ENCODE results near the gene DCUN1D5.
A peak's percentile ranks its signal among the peaks of the same experiment; 100 is the strongest.

The DCUN1D5 gene

DNA sequence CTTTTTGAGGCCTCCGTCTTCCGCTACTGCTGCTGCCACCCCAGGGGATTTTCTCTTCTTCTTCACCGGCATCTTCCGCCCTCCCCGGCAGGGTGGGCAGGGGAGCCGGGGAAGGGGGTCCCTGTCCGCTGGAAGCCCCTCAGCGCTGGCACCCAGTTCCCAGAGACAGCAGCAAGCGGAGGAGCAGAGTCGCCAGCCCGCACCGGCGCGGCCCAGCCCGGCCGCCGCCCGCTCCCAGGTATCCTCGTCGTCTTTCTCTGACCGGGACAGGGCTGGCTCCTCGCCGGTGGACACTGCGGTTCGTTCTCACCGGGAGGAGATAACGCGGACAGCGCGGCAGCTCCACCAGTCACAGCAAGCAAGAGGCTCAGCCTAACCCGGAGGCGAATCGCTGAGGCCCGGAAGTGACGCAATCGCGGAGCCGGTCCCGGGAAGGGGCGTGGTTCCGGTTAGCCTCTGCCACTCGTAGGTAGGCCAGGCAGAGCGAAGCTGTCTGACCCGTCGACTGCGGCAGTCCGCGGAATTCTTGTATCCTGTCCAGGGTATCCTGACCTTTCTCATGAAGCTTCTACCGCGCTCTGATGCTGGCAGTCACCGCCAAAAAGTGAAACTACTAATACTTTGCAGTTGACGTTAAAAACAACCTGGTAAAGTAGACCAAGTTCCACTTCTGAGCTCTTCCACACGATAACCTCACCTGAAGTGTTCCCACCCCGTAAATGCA, at the start of gene DCUN1D5:
Gene DCUN1D5 (minus strand): TSS at position 360 of the 724 bp plus-strand sequence. CDS start 288 bp downstream, at position 72.
- H3K4me3 ChIP-seq (ENCODE audit: low read depth, low read length): peak within 1 kb of the TSS; percentile 93

DNA sequence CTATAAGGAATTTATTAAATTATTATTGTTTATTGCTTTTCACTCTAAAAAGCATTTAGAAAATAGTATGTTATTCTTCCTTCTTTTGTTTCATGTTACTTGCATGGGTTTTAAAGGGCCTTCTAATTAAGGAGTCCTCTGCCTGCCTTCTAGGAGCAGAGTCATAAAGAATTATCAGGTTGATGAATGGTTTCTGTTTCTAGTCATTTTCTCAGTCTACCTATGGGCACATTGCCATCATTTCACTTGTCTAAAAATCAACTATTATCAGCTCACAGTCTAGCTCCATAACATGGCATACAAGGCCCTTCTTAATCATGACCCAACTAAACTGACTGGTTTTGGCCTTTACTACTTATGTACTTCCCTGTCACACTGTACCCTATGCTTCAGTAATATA, 33.5 kb upstream of the DCUN1D5 start:
- no peak overlapping the region for H3K4me3 ChIP-seq (ENCODE audit: low read depth, low read length)

DNA sequence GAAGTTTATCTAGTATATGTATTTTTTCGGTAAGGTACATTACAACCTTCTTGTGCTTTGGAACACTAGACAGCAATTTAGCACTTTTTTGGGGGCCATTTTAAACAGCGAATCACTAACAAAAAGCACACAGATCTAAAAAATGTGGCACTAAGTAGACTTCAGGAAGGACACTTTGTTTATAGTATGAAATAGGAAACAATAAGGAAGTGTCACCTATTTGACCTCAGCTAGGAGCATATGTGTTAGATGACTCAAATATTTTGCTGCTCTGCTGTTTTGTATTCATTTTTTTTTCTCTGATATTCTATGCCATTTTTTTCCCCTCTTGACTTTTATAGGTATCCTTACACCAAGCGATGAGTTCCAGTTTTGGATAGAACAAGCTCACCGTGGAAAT, 22.9 kb upstream of the DCUN1D5 start:
- H3K4me3 ChIP-seq (ENCODE audit: low read depth, low read length): no peak overlapping the region

DNA sequence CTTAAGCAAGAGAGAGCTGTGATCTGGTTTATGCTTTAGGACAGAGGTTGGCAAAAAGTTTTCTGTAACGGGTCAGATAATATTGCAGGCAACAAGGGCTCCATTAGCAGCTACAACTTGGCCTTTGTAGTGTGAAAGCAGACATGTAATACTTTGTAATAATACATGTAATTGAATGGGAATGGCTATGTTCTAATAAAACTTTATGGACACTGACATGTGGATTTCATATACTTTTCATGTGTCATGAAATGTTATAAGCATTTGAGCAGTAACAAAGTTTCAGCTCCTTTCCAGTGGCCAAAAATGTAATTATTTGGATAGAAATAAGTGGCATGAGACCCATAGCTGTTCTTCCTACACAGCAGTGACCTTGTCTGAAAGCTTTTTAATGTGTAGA, 20.4 kb upstream of the DCUN1D5 start:
- H3K4me3 ChIP-seq (ENCODE audit: low read depth, low read length): no peak overlapping the region

DNA sequence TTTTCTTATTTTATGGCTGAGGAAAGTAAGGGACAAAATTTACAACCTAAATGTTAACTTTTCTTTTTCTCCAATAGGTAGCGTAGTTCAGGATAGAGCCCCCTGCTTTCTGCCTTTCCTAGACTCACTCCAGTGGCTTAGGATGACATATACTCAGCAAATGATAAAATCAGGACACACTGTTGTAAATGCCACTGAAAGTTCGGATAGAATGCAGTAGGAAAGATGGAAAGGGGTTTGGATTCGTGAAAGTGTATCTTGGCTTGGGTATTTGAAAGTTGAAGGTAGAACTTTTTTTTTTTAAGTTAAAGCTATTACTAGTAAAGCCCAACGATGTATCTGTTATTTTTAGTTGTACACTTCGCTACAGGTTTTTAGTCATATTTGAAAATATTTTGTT, 19.4 kb upstream of the DCUN1D5 start:
- H3K4me3 ChIP-seq (ENCODE audit: low read depth, low read length): no peak overlapping the region

- H3K4me3 ChIP-seq (ENCODE audit: low read depth, low read length): peak overlapping the region; percentile 97
These were observed 18.4 kb upstream of the DCUN1D5 start for GRCh38 chr11:103110391-103110790.

DNA sequence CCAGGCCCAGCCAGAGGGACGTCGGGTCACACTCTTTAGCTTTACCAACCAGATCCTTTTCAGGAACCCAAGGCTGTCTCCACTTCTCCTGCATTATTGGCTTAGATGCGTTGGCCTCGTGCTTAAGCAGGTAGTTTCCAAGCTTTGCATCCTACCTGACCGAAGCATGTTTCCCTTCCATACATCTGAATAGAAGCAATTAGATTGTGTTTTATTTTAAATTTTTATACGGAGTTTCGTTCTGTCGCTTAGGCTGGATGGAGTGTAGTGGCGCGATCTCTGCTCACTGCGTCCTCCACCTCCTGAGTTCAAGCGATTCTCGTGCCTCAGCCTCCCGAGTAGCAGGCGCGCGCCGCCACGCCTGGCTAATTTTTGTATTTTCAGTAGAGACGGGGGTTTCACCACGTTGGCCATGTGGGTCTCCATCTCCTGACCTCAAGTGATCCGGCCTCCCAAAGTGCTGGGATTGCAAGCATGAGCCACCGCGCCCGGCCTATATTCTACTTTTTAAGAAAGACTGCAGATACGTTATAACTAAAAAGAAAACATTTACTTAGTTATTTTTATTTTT, 17.9 kb upstream of the DCUN1D5 start:
- peak overlapping the region; percentile 97 for H3K4me3 ChIP-seq (ENCODE audit: low read depth, low read length)

DNA sequence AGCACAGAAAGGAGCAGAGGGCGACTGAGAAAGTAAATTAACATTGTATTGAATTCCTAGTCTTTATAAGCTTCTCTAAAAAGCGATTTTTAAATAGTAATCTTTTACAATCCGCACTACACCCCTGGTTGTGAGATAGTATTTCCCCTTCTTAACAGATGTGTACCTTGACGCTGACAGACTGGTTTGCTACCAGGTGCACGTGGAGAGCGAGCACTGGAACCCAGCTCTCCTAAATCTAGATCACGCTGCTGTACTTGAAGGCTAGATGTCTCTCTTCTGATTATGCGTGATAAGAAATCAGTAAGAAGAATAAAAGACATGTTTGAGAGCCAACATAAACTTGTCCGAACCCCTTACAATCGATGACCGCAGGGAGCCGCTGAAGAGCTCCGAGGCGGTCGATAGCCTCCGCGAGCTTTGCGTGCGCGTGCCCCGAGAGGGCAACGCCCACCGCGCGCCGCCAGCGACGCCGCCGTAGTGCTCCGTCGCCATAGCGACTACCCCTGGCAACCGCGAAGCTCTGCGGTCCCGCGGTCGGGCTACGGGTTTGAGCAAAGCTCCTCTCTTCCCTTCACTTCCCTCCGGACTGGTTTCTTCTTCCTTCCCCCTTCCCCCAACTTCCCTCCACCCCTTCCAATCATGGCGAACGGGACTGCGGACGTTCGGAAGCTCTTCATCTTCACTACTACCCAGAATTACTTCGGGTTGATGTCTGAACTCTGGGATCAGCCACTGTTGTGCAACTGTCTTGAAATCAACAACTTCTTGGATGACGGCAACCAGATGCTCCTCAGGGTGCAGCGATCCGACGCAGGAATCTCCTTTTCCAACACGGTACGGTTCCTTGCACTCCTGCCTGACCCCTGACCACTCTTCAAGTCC, 17.2 kb upstream of the DCUN1D5 start, which contains the start of gene DYNC2H1:
Gene DYNC2H1 (plus strand): TSS at position 494 of the 885 bp plus-strand sequence. CDS start 149 bp downstream, at position 643.
- H3K4me3 ChIP-seq (ENCODE audit: low read depth, low read length): peak within 1 kb of the TSS; percentile 97

GRCh38 chr11:103097279-103097678, 5.3 kb upstream of the DCUN1D5 start:
- no peak overlapping the region for H3K4me3 ChIP-seq (ENCODE audit: low read depth, low read length)

DNA sequence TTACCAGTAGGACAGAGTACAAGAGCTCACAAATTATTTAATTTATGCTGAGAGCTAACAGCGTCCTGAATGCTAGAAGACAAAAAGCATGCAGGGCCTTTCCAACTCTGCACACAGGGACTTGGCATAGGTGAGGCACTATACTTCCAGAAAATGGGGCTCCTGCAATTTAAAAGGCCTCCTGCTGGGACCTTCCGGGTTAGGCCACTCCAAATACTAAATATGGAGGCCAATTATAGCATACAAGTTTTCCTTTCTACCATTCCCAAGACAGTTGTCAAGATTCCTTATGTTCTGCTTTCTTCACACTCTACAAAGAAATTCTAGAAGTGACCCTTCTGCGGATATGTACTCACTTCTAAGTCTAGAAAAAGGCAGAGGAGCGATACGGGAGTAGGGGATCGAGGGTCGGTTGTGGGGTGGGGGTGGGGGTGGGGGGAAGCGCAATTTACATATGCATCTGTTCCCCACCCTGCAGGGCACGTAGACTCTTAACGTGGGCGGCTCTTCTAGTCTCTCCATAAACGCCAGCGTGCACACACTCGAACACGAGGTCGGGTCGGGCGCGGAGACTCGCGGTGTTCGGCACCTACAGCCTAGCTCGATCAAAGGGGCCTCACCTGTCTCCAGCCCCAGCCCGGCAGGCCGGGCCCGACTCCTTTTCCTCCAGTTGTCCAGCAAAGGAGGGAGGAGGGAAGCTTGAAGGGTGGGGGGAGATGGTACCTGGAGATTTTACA, 728 bp downstream of the DCUN1D5 start:
- H3K4me3 ChIP-seq (ENCODE audit: low read depth, low read length): peak overlapping the region; percentile 93

- no peak overlapping the region for H3K4me3 ChIP-seq (ENCODE audit: low read depth, low read length)
These were observed 5.5 kb downstream of the DCUN1D5 start for GRCh38 chr11:103086461-103086860.

- H3K4me3 ChIP-seq (ENCODE audit: low read depth, low read length): no peak overlapping the region
These were observed 6.1 kb downstream of the DCUN1D5 start for GRCh38 chr11:103085758-103086365.

DNA sequence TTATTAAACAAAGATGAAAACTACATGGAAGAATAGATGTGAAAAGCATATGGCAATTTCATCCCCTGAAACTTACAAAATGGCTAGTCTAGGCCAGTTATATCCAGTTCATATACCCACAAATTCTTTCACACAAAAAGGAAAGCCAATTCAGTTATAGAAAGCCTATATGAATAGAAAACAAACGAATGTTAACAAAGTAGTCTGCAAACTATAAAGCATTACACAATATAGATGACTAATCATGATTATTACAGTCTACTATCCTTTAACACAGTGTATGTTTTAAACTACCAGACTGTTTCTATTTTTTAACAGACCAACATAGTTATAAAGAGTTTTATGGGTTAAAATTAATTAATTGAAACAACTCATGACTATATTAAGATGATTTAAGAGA, 12.1 kb downstream of the DCUN1D5 start:
- no peak overlapping the region for H3K4me3 ChIP-seq (ENCODE audit: low read depth, low read length)

DNA sequence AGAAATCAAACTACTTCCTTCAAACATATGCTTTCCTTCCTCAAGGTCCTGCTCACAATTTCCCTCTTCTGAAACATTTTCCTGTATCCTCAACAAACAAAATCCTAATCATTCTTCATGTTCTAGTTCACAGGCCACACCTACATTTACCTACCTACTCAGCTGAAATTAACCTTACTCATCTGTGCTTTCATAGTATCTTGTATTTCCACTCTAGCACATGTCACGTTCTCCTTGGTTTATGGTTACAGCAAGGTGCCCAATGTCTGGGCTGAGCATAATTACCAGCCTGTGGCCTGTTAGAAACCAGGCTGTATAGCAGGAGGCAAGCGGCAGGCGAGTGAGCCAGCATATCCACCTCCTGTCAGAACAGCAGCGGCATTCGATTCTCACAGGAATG, 13.2 kb downstream of the DCUN1D5 start:
- H3K4me3 ChIP-seq (ENCODE audit: low read depth, low read length): no peak overlapping the region

GRCh38 chr11:103077554-103077953, 14.4 kb downstream of the DCUN1D5 start:
- H3K4me3 ChIP-seq (ENCODE audit: low read depth, low read length): no peak overlapping the region

GRCh38 chr11:103076361-103076760, 15.6 kb downstream of the DCUN1D5 start:
- H3K4me3 ChIP-seq (ENCODE audit: low read depth, low read length): no peak overlapping the region

GRCh38 chr11:103071008-103071407, 21.0 kb downstream of the DCUN1D5 start:
- H3K4me3 ChIP-seq (ENCODE audit: low read depth, low read length): no peak overlapping the region

DNA sequence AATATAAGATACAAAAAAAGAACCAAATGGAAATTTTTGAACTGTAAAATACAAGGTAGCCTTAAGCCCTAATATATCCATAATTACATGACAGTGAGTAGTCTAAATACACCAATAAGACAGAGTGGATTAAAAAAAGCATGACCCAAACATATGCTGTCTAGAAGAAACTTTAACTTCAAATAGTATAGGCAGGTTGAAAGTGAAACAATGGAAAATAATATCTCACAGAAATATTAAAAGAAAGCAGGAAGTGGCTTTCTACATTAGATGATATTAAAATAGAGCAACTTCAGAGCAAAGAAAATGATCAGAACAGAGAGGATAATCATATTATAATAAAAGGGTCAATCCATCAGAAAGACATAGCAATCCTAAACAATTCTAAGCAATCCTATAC, 21.8 kb downstream of the DCUN1D5 start:
- H3K4me3 ChIP-seq (ENCODE audit: low read depth, low read length): no peak overlapping the region

GRCh38 chr11:103069367-103069766, 22.6 kb downstream of the DCUN1D5 start:
- no peak overlapping the region for H3K4me3 ChIP-seq (ENCODE audit: low read depth, low read length)

GRCh38 chr11:103067118-103067517, 24.8 kb downstream of the DCUN1D5 start:
- H3K4me3 ChIP-seq (ENCODE audit: low read depth, low read length): no peak overlapping the region

Measured in iPS-11a (cell line).